ENCODE results near the gene PEX11A. TPM values are rescaled to one million over a fixed set of nuclear protein-coding genes. Genes with fewer than 3 reads are reported as not detected.
A peak's percentile ranks its signal among the peaks of the same experiment; 100 is the strongest.

The PEX11A gene
- total RNA-seq, 6 donors from 2014 or later: 4.4 to 18.7 (median 6.7) TPM

GRCh38 chr15:89677381-89677780 is 13.2 kb downstream of the PEX11A start:
- H3K36me3 ChIP-seq: no peaks in the 10 kb centered on the region
- no peaks in the 10 kb centered on the region for H3K27me3 ChIP-seq
- no peak overlapping the region for H3K27ac ChIP-seq
- H3K4me1 ChIP-seq: peaks cover 0 to 17% (median 7%) of the 10 kb centered on the region in 4 donors
- no peak for DNase-seq
- no peak for ATAC-seq (ENCODE audit: low FRiP score in 2 of 2)
- no peaks in the 10 kb centered on the region for H3K9me3 ChIP-seq
- H3K4me3 ChIP-seq: no peak overlapping the region
- WGBS, 2 donors: 92 to 100% methylated on average over 1 of the region's 1 CpG
- TF ChIP-seq POLR2AphosphoS5 (IDR thresholded peaks at IDR 0.05) (no peak), EP300 (IDR thresholded peaks at IDR 0.05) (no peak), POLR2A (IDR thresholded peaks at IDR 0.05) (no peak)
- TF ChIP-seq, protein P1, sequence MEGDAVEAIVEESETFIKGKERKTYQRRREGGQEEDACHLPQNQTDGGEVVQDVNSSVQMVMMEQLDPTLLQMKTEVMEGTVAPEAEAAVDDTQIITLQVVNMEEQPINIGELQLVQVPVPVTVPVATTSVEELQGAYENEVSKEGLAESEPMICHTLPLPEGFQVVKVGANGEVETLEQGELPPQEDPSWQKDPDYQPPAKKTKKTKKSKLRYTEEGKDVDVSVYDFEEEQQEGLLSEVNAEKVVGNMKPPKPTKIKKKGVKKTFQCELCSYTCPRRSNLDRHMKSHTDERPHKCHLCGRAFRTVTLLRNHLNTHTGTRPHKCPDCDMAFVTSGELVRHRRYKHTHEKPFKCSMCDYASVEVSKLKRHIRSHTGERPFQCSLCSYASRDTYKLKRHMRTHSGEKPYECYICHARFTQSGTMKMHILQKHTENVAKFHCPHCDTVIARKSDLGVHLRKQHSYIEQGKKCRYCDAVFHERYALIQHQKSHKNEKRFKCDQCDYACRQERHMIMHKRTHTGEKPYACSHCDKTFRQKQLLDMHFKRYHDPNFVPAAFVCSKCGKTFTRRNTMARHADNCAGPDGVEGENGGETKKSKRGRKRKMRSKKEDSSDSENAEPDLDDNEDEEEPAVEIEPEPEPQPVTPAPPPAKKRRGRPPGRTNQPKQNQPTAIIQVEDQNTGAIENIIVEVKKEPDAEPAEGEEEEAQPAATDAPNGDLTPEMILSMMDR (IDR thresholded peaks at IDR 0.05): no peak

GRCh38 chr15:89675606-89676005 is 14.9 kb downstream of the PEX11A start:
- no peaks in the 10 kb centered on the region for H3K27me3 ChIP-seq
- no peak overlapping the region for H3K4me3 ChIP-seq
- no peak for DNase-seq
- peaks cover 0 to 9% (median 4%) of the 10 kb centered on the region in 4 donors for H3K4me1 ChIP-seq
- H3K36me3 ChIP-seq: no peaks in the 10 kb centered on the region
- no peak for ATAC-seq (ENCODE audit: low FRiP score in 2 of 2)
- TF ChIP-seq POLR2AphosphoS5 (IDR thresholded peaks at IDR 0.05) (no peak), EP300 (IDR thresholded peaks at IDR 0.05) (no peak), POLR2A (IDR thresholded peaks at IDR 0.05) (no peak)
- TF ChIP-seq, protein P1 (IDR thresholded peaks at IDR 0.05): no peak
- H3K9me3 ChIP-seq: no peaks in the 10 kb centered on the region
- no peak overlapping the region for H3K27ac ChIP-seq
- WGBS, 2 donors: 74 to 83% methylated on average over 6 of the region's 6 CpGs

DNA sequence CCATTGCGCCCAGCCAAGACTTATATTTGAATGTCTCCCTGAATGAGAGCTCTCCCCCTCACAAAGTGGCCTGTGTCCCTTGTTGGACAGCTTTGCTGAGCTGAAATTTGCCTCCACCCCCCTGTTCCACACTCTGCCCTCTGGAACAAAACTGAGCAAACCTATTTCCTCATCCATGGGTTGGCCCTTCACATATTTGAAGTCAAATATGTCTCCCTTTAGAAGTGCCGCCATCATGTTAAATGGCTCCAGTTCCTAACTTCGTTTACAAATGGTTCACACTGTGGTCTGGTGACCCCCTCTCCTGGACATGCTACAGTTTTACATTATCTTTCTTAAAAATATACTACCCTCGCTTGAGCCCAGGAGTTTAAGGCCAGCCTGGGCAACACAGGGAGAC is 16.0 kb downstream of the PEX11A start:
- peaks cover 0 to under 1% (median 0%) of the 10 kb centered on the region in 4 donors for H3K4me1 ChIP-seq
- TF ChIP-seq POLR2AphosphoS5 (IDR thresholded peaks at IDR 0.05): no peak
- TF ChIP-seq, protein P1 (IDR thresholded peaks at IDR 0.05): no peak
- TF ChIP-seq POLR2A (IDR thresholded peaks at IDR 0.05): no peak
- TF ChIP-seq EP300 (IDR thresholded peaks at IDR 0.05): no peak
- ATAC-seq (ENCODE audit: low FRiP score in 2 of 2): no peak
- no peaks in the 10 kb centered on the region for H3K9me3 ChIP-seq
- no peaks in the 10 kb centered on the region for H3K36me3 ChIP-seq
- no peak for DNase-seq
- H3K27ac ChIP-seq: no peak overlapping the region
- H3K27me3 ChIP-seq: no peaks in the 10 kb centered on the region
- no peak overlapping the region for H3K4me3 ChIP-seq
- WGBS, 2 donors: 76 to 78% methylated on average over 4 of the region's 4 CpGs

DNA sequence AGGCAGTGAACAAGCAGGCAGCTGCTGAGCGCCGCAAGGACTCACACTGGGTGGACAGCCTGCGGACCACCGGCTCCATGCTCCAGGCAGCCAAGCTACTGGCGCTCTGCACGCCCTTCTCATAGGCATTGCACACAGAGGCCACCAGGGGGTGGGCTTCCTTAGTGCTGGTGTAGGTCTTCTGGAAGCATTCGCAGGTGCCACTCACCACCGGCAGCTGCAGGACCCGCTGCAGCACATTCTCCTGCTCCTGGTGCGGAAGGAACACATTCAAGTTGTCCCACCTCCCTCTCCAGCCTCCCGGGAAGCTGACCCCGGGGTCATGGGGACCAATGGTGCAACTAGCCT is 17.4 kb downstream of the PEX11A start:
- DNase-seq (peak in 1 of 2 donors; percentile 52), ATAC-seq (ENCODE audit: low FRiP score in 2 of 2) (no peak)
- no peaks in the 10 kb centered on the region for H3K27me3 ChIP-seq
- H3K9me3 ChIP-seq: no peaks in the 10 kb centered on the region
- no peaks in the 10 kb centered on the region for H3K4me1 ChIP-seq
- 62 to 66% methylated on average over 10 to 11 of the region's 12 CpGs for WGBS, 2 donors
- no peak overlapping the region for H3K4me3 ChIP-seq
- TF ChIP-seq, protein P1 (IDR thresholded peaks at IDR 0.05): peak in 3 of 6 experiments; percentile 7 to 44 (median 21)
- no peak for TF ChIP-seq EP300 (IDR thresholded peaks at IDR 0.05)
- no peak overlapping the region for H3K27ac ChIP-seq
- H3K36me3 ChIP-seq: no peaks in the 10 kb centered on the region
